HL-60/S4 treated with retinoic acid at 250 ng/mL for 4 days and 3 days (cell line): ENCODE results near the gene ENSA.
"Not testable (repeated sequence)": the region's sequence is repeated elsewhere in the genome, so short reads cannot be mapped to it uniquely, and the experiment has no call there.

Experiments used
- in situ Hi-C: fragments of 300-500 bp; cut with MboI; formaldehyde crosslinking; loops from 2 replicates; pipeline ENCODE4 v1.7.0; 2022; ENCODE audit warnings: low sequenced_read_pairs

ENSA gene, protein sequence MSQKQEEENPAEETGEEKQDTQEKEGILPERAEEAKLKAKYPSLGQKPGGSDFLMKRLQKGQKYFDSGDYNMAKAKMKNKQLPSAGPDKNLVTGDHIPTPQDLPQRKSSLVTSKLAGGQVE

DNA sequence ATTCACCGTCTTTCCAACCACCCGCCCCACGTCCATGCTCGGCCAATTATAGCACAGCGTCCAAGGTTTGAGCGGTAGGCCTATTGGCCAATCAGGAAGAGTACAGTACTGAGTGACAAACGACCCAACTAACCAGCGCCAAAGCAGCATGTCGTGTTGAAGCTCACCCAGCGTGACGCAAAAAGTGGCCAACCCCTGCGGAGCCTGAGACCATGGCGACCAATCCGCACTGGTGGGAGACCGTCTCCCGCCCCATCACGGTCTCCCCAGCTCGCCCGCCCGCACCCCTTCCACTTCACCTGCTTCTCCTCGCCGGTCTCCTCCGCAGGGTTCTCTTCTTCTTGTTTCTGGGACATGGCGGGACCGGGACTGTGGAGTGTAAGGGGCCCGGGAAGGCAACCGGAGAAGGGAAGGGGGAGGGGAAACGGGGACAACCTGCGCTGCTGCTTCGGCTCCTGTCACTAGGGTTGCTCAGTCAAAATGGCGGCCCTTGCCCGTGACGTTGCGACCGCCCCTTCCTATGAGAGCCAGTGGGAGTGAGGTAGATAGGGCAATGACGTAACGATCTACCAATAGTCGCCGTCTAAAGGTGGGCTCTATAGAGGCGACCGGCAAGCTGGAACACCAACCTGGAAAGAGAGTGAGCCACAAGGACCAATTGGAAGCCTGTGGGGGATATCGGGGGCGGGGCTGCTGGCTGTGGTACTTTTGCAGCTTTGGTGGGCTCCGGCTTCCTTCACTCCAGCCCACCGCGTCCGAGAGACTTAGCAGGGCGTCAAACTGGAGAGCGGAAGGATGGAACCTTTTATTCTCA, at the start of gene ENSA:
Gene ENSA (minus strand): TSS at position 498 of the 814 bp plus-strand sequence. CDS start 142 bp downstream, at position 356.
- in situ Hi-C loops = loop anchor here (10.0 kb wide), 1 partner anchor 65 kb away; no protein-coding TSS in a partner anchor

DNA sequence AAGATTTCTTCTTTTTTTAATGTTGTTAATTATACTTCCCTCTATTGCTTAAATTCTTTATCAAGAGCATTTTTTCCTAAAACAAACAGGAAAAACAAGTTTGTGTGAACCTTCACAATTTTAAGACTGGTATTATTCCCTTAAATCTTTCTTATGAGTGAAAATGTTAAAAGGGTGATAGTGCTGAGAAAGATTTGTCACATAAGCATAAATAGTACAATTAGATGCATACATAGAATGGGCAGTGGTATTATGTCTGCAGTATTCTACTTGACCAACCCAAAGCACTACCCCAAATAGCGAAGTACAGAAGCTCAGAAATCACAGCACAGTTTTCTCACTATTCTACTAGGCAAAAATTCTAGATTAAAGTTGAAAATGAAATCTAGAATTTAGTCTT, 49.6 kb upstream of the ENSA start:
- in situ Hi-C loops = no loop called here

DNA sequence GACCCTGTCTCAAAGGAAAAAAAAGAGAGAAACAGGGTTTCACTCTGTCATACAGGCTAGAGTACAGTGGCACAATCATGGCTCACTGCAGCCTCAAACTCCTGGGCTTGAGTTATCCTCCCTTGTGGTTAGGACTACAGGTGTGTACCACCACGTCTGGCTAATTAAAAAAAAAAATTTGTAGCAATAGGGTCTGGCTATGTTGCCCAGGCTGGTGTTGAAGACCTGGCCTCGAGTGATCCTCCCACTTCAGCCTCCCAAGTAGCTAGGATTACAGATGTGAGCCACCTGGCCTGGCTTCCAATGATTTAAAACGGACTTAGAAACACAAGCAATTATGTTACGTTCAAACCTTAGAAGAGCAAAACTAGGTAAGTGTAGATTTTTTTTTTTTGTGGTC, 45.5 kb upstream of the ENSA start:
- in situ Hi-C loops = no loop called here

DNA sequence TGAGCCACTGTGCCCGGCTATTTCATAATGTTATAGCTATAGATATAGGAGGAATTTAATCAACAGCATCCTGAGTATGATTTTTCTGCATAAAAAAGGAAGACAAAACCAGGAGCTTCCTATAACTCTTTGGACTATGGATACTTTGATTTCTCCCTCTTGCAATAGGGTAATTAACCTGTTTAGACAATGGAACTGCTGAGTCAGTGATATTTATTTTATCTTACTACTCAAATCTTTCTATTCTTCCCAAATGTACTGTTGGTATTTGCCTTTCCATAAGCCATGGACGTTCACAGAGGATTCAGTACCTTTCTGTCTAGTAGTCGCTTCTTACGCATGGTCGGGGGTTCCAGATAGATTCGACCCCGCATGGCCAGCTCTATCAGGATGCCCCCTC, 33.9 kb upstream of the ENSA start:
- in situ Hi-C loops = no loop called here

DNA sequence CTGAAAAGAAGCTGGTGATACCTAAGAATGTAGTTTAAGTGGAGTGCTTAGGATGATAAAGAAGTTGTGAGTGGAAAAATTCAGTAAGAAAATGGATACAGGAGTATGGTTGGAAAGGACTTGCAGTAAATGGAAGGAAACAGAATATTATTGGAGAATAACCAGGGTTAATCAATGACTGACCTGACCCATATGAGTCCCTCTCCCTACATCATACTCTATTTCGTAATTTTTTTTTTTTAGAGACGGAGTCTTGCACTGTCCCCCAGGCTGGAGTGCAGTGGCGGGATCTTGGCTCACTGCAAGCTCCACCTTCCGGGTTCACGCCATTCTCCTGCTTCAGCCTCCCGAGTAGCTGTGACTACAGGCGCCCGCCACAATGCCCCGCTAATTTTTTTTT, 33.4 kb upstream of the ENSA start:
- in situ Hi-C loops = no loop called here

DNA sequence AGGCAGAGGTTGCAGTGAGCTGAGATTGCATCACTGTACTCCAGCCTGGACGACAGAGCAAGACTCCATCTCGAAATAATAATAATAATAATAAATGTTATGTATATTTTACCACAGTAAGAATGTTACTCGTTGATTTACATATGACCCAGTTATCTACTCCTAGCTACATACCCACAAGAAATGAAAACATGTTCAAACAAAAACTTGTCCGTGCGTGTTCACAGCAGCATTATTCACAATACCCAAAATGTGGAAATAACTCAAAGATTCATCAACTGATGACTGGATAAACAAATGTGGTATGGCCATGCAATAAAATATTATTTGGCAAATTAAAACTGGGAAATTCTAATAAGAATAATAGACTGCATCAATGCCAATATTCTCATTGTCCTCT, 31.7 kb upstream of the ENSA start:
- in situ Hi-C loops = no loop called here

DNA sequence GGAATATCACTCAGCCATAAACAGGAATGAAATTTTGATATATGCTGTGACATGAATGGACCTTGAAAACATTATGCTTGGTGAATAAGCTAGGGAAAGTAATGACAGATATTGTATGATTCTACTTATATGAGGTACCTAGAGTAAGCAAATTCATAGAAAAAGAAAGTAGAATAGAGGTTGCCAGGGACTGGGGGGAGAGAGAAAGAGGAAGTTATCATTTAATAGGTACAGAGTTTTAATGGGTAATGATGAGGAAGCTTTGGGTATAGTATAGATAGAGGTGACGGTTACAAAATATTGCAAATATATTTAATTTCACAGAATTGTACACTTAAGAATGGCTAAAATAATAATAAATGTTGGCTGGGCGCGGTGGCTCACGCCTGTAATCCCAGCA, 31.2 kb upstream of the ENSA start:
- in situ Hi-C loops = no loop called here

DNA sequence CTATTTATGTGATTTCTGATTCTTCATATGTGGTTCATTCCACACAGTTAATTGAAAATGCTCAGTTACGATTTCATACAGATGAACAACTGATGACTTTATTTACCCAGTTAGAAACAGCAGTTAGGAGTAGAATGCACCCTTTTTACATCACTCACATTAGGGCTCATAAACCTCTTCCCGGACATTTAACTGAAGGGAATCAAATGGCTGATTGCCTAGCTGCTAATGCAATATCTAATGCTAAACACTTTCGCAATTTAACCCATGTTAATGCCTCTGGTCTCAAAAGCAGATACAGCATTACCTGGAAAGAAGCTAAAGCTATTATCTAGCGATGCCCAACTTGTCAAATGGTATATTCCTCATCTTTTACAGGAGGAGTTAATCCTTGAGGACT, 27.7 kb upstream of the ENSA start:
- in situ Hi-C loops = not testable (repeated sequence)

DNA sequence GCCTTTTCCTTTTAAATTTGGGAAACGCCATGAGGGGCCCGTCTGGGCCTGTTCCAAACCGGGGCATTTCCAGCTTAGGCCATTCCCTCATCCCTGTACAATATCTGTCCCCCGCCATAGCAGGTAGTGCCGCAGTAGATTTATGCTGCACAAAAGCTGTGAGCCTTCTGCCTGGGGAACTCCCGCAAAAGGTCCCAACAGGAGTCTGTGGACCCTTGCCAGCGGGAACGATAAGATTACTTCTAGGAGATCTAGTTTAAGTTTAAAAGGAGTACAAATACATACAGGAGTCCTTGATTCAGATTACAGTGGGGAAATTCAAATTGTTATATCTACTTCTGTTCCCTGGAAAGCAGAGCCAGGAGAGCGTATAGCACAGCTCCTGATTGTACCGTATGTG, 25.2 kb upstream of the ENSA start:
- in situ Hi-C loops = not testable (repeated sequence)

DNA sequence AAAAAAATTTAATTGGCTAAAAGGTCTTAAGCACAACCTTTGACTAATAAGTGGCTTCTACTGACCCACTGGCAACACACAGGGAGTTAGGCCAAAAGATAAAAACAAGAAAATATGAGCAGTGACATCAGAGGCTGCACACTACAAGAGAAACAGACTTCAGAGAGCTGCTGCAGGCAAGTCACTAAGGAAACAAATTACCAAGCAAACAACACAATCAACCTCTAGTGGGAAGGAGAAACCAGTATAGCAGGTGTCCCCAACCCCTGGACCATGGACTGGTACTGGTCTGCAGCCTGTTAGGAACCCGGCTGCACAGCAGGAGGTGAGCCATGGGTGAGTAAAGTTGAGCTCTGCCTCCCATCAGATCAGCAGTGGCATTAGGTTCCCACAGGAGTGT, 20.8 kb upstream of the ENSA start:
- in situ Hi-C loops = no loop called here

DNA sequence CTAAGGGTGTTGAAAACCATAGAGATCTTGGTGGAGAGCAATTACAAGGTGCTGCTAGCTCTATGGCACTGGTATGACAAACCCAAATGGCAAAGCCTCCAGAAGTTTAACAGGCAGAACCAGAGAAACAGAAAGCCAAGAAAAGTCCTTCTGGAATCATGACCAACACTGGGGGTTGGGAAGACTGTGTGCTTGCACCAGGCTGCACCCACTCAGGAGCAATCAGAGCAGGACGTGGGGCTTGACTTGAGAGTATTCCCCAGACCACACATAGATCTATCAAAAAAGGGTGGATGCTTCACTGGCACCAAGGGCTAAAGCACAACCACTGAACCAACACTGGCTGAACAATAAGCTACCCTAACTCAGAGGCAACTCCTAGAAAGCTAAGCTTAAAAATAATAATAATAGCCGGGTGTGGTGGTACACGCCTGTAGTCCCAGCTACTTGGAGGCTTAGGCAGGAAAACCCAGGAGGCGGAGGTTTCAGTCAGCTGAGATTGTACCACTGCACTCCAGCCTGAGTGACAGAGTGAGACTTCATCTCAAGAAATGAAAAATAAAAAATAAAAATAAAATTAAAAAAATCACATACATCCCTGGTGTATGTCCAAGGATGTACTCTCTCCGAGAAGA, 20.1 kb upstream of the ENSA start:
- in situ Hi-C loops = no loop called here

DNA sequence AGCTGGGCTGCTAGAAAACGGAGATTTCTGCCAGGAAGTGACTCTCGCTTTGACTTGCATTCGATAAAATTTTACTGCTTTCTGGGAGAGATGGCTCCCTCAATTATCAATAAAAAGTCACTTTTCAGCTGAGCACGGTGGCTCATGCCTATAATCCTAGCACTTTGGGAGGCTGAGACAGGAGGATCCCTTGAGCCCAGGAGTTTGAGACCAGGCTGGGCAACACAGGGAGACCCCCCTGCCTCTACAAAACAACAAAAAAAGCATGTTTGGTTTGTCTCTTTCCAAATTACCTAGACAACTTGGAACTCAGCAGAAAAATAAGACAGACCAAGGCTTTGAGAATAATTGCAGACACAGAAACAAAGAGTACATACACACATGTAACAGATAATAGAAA, 12.9 kb upstream of the ENSA start:
- in situ Hi-C loops = no loop called here

DNA sequence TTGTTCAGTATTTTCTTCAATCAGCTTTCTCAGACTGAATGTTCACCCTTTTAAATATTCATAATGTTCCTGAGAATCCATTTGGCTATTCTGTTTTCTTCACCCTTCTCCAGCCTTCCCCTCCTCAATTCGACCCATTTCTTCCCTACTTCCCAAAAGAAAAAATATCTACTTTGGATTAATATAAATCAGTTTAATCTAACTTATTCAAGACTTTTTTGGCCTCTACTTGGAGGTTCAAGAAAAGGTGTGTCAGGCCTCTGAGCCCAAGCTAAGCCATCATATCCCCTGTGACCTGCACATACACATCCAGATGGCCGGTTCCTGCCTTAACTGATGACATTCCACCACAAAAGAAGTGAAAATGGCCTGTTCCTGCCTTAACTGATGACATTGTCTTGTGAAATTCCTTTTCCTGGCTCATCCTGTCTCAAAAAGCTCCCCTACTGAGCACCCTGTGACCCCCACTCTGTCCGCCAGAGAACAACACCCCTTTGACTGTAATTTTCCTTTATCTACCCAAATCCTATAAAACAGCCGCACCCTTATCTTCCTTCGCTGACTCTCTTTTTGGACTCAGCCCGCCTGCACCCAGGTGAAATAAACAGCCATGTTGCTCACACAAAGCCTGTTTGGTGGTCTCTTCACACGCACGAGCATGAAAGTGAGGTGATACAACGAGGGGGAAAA, 11.9 kb upstream of the ENSA start:
- in situ Hi-C loops = not testable (repeated sequence)

DNA sequence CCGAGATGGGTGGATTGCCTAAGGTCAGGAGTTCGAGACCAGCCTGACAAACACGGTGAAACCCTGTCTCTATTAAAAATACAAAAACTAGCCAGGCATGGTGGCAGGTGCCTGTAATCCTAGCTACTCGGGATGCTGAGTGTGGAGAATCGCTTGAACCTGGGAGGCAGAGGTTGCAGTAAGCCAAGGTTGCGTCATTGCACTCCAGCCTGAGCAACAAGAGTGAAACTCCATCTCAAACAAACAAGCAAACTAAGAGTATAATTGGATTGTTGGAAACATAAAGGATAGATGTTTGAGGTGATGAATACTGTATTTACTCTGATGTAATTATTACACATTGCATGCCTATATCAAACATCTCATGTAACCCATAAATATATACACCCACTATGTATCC, 9.0 kb upstream of the ENSA start:
- in situ Hi-C loops = not testable (repeated sequence)

DNA sequence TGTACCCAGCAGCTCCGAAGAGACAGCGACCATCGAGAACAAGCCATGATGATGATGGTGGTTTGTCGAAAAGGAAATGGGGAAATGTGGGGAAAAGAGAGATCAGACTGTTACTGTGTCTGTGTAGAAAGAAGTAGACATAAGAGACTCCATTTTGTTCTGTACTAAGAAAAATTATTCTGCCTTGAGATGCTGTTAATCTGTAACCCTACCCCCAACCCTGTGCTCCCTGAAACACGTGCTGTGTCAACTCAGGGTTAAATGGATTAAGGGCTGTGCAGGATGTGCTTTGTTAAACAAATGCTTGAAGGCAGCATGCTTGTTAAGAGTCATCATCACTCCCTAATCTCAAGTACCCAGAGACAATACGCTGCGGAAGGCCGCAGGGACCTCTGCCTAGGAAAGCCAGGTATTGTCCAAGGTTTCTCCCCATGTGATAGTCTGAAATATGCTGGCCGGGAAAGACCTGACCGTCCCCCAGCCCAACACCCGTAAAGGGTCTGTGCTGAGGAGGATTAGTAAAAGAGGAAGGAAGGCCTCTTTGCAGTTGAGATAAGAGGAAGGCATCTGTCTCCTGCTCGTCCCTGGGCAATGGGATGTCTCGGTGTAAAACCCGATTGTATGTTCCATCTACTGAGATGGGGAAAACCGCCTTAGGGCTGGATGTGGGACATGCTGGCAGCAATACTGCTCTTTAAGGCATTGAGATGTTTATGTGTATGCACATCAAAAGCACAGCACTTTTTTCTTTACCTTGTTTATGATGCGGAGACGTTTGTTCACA, 5.6 kb upstream of the ENSA start:
- in situ Hi-C loops = not testable (repeated sequence)

DNA sequence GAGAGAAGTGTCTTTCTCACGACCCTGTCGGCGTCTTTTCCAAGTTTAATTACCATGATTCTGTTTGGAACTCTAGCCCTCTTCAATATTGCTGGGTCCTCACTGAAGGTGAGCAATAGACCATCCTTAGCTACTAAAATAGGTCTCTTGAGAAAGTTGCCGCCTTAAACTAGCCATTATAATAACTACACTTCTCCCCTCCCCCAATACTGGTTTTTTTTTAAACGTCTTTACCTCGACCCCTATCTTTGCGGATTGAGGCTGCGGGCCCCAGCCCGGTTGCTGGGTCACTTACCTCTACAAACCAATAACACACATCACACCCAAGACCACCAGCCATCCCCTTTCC, 672 bp downstream of the ENSA start:
- in situ Hi-C loops = loop anchor here (10.0 kb wide), 1 partner anchor 64 kb away; no protein-coding TSS in a partner anchor

DNA sequence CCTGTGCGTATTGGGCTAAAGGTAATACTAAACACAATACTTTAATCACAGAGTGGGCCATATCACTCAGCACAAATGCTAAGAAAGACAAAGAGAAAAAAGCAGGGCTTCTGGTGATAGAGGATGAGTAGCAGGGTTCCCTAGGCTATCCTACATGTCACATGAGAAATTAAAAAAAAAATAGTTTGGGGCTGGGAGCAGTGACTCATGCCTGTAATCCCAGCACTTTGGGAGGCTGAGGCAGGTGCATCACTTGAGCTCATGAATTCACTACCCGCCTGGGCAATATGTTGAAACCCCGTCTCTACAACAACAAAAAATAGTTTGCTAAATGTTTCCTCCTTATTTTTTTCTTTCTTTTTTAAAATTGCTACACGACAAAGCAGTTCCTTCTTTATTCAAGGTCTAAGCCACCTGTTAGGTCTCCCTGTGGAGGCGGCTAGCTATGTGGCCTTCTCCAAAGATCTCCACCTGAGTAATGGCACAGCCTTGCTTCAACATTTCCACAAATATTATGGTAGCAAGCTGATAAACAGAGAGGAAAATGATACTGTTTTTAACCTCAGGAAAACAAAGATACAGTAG, 1.5 kb downstream of the ENSA start:
- in situ Hi-C loops = loop anchor here (10.0 kb wide), 1 partner anchor 63 kb away; no protein-coding TSS in a partner anchor

DNA sequence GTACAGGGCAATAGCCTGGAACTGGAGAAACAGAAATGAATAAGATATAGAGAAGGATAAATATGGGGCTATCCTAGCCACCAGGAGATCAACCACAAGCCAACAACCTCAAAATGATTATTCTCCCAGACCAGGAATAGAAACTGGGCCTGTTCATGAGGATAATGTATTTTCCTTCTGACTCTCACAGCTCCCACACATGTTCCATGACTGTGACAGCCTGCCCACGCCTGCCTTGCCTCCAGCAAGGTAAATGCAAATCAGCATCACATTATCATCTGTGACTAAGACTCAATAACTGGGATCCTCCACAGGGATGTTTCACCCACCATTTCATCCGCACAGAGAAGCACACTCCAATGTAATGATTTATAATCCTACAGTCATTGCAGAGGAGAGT, 3.3 kb downstream of the ENSA start:
- in situ Hi-C loops = loop anchor here (10.0 kb wide), 1 partner anchor 61 kb away; no protein-coding TSS in a partner anchor

DNA sequence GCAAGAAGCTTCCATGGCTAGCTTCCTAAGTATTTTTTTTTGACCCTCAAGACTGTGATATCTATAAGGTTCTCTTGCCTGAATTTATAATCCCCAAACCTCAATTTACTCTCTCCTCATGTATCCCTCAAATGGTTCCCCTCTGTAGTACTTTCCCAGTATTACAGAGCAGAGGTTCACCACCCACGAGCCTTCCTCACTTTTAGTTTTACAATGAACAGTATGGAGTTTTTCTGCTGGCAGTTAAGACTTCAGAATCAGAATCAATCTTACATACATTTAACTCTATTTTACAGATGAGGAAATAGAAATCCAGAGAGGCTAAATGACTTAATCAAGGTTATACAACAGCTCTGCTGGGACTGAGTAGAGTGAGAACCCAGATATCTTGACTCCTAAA, 4.9 kb downstream of the ENSA start:
- in situ Hi-C loops = loop anchor here (10.0 kb wide), 1 partner anchor 60 kb away; no protein-coding TSS in a partner anchor

DNA sequence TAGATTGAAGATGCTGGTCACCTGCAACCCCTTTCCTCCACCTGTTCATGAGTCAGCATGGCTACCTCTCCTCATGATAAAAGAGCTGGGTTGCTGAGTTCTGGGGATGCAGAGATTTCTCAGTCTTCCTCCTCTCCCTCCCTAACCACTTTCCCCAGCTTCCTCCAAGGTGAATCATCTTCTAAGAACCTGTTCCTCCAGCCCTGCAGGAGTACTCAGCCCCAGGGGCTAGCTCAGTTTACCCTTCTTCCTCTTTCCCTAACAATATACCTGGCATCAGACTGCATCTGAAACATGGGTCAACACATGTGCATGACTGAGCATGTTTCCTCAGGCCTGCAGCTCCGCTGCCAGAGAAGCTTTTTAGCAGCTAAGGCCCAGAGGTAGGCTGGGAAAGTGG, 5.3 kb downstream of the ENSA start:
- in situ Hi-C loops = loop anchor here (10.0 kb wide), 1 partner anchor 59 kb away; no protein-coding TSS in a partner anchor
